GM21737 (cell line): ENCODE measurements around the gene SLFN13.
A peak's percentile ranks its signal among the peaks of the same experiment; 100 is the strongest.
"Not testable (repeated sequence)": the region's sequence is repeated elsewhere in the genome, so short reads cannot be mapped to it uniquely, and the experiment has no call there.

ENCODE experiments used
- ATAC-seq: cut with Tn5 transposase; IDR thresholded peaks from one replicate; pipeline ENCODE4 v1.9.1; 2021; ENCODE audit warnings: mild to moderate bottlenecking, moderate library complexity; ENCODE audit not compliant: unreplicated experiment

The SLFN13 gene

DNA sequence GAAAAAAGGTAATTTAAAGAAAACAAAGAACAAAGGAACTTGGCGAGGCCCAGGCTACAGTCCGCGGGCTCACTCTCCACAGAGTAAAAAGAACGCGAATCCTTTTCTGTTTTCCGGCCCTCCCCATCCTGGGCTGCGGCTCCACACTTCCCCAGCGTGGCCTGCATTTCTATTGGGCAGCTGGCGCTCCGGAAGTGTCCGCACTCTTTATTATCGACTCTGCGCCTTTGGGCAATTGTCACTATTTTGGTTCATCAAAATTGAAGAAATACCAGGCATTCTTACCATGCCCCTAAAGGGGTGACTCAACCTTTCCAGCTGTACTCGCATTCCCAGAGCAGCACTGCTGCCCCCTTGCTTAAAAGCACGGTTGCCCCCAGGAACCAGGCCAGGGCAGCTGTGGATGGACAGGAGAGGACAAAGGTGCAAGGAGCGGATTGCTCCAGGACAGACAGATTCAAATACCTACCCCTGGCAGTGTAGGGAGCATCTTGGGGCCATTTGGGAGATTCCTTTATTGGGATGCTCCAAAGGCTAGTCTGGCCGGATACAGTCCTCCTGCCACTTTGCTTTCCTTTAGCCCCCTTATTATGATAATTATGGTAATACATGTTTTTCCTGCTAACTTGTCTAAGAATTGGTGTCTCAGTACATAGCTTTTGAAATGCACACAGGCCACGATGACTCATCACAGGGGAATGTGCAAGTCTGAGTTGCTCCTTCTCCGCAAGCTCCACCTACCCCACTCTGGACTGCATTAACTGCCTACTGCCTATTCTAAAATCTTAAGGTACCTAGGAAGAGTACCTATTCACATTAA lies 15.3 kb downstream of the SLFN13 start:
- ATAC-seq: no peak

DNA sequence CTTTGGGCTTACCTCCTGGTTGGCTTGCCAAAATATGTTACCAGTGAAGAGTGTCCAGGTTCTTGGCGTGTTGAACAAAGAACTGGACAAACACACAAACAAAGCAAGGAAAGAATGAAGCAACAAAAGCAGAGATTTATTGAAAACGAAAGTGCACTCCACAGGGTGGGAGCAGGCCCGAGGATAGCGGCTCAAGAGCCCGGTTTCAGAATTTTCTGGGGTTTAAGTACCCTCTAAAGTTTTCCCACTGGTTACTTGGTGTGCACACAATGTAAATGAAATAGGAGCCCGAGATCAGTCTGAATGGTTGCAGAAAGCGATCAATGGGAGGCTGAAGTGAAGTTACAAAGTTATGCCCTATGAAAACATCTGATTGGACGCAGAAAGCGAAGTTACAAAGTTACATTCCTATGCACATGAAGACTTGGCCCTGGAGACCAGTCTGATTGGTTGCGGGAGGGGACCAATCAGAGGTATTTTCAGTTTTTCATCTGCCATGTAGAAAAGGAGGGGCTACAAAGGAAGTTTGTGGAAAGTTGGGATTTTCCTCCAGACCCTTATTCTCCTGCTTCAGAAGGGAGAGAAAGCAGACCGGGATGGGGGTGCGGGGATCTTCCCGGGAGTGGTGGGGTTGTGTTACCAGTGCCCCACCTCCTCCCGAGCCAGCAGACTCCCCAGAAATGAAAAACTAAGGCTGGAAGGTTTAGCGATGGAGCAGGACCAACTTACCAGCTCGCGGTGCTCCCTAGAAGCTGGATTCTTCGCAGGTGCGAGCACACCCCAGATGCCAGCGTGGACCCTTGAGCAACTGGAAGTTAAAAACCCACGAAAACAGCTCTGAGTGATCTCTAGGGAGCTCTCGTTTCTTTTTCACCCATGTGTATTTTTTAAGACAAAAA lies 16.1 kb downstream of the SLFN13 start, which contains the start of gene SLFN12:
SLFN12 (minus strand) TSS at position 325 of the 899 bp plus-strand sequence. CDS start 9,472 bp downstream, outside the sequence.
- ATAC-seq: peak; percentile 79

DNA sequence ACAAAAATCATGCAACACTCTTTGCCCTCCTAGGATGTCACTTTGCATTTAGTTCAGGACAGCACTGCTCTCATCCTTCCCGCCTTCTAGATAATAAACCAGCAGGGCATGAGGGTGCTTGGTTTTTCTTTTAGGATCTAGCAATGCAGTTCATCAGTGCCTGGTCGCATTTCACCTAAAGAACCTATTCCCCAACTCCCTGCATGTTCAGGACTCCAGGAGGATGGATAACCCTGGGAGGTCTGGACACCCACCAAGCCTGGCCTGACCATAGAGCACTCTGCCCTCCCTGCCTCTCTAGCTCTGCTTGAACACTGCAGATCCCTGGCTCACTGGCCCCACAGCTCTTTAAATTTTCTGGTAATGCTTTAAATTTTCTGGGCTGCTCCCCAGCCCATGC lies 18.9 kb downstream of the SLFN13 start:
- ATAC-seq: no peak

DNA sequence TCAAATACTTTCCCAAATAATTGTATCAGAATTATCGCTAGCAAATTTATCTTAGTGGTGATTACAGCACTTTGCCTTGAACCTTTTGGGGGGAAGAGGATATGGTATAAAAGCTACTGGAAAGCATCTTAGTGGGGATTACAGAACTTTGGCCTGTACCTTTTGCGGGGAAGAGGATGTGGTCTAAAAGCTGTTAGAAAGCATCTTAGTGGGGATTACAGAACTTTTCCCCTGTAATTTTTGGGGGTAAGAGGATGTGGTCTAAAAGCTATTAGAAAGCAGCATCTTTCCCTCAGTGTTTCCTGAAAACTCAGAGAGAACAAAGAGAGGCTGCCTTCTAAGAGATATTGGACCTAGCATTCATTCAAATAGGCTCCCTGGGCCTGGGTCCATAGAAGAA lies 20.3 kb downstream of the SLFN13 start:
- no peak for ATAC-seq

DNA sequence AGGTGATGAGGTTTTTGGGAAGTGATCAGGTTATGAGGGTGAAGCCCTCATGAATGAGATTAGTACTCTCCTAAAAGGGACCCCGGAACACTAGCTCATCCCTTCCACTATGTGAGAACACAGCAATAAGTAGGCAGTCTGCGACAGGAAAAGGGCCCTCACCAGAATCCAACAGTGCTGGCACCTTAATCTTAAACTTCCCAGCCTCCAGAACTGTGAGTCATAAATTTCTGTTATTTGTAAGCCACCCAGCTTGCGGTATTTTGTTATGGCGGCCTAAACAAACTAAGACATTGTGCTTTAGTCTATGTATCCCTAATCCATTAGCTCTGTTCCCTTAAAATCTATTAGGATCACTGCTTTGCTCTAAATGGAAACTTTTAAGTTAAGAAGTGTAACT lies 24.8 kb downstream of the SLFN13 start:
- no peak for ATAC-seq

DNA sequence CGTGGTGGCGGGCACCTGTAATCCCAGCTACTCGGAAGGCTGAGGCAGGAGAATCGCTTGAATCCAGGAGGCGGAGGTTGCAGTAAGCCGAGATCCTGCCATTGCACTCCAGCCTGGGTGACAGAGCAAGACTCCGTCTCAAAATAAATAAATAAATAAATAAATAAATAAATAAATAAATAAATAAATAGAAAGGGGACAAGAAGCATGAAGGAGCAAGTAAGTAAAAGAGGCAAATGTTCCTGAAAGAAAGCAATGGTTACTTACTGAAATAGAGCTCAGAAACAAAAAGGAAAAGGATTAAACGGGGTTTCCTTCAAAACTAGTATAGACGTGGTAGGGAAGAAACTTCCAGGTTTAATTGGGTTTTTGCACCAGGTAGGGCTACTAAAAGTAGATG lies 27.5 kb downstream of the SLFN13 start:
- ATAC-seq: not testable (repeated sequence)

DNA sequence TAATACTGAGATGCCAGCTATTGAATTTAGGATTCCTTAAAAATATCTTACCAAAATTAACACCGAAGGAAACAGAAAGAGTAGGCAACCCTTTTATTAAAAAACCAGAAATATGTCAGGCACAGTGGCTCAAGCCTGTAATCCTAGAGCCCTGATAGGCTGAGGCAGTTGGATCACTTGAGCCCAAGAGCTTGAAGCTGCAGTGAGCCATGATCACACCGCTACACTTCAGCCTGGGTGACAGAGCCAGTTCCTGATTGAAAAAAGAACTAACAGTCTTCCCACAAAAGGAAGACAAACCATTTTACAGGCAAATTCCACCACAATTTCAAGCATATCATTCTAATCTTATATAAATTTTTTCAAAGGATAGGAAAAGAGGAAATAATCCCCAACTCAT lies 31.9 kb downstream of the SLFN13 start:
- ATAC-seq: no peak

DNA sequence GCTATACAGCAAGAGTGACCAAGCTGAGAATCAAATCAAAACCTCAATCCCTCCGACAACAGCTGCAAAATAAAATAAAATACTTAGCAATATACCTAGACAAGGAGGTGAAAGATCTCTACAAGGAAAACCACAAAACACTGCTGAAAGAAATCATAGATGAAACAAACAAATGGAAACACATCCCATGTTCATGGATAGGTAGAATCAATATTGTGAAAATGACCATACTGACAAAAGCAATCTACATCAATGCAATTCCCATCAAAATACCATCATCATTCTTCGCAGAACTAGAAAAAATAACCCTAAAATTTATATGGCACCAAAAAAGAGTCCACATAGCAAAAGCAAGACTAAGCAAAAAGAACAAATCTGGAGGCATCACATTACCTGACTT lies 33.9 kb downstream of the SLFN13 start:
- ATAC-seq: not testable (repeated sequence)

DNA sequence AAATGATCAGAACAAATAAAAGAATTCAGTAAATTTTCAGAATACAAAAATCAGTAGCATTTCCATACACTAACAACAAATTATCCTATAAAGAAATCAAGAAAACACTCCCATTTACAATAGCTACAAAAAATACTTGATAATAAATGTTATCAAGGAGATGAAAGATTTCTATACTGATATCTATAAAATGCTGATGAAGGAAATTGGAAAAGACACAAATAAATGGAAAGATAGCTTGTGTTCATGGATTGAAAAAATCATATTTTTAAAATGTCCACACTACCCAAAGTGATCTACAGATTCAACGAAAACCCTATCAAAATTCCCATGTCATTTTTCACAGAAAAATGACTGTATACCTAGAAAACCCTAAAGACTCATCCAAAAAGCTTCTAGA lies 34.3 kb downstream of the SLFN13 start:
- ATAC-seq: no peak

DNA sequence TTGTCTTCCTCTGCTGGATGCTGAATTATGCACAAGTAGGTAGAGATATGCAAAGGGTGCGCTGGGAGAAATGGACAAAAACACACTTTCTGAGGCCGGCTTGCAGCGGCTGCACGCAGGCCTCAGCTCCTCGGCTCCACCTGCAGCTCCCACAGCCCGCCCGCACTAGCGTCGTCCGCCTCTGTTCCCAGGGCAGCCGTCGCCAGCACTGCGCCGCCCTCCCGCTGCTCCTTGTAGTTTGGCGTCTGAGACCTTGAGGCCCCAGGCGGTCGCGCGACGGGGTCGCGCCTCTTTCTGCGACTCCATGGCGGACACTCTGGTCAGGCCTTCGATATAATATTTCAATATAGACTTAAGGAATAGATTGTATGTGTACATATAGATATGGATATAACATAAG lies 41.0 kb downstream of the SLFN13 start:
- no peak for ATAC-seq

DNA sequence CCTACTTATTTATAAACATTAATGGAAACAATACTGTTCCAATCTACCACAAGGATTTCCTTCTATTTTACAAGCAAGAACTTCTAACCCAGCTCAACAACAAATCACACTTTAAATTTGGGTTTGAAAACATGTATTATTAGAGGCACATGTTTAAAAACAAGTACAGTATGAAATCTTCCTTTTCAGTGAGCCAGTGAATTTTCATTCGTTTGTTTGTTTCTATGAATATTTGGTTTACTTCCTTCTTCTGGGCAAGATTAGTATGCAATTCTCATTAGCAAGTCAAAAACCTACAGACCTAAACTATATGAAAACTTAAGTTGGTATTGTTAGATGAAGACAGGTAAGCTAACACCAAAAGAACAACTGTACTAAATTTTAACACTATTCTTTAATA lies 42.0 kb downstream of the SLFN13 start:
- ATAC-seq: no peak

DNA sequence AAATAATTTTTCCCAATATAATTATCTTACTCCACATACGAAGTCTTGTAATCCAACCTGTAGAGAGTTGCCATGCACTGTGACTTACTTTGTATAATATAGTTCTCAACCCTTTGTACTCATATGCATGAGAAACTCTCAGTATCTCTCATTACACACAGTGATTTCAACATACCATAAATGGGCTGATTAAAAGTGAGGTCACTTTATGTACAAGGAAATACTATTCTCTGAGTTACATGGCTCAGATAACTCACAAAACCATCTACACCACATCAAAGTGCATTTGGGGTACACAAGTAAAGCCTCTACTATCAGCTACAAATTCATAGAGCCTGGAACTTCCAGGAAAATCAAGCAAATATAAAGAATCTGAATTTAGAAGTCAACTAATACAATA lies 44.2 kb downstream of the SLFN13 start:
- no peak for ATAC-seq

DNA sequence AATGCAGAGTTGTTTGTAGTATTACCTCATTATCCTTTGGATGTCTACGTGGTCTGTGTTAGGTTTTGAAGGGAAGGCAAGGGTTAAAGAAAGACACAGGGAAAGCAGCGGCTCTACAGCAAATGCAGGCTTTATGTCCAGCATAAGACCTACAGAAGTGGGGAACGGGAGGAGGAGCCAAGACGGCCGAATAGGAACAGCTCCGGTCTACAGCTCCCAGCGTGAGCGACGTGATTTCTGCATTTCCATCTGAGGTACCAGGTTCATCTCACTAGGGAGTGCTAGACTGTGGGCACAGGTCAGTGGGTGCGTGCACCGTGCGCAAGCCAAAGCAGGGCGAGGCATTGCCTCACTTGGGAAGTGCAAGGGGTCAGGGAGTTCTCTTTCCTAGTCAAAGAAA lies 54.8 kb downstream of the SLFN13 start:
- ATAC-seq: not testable (repeated sequence)

DNA sequence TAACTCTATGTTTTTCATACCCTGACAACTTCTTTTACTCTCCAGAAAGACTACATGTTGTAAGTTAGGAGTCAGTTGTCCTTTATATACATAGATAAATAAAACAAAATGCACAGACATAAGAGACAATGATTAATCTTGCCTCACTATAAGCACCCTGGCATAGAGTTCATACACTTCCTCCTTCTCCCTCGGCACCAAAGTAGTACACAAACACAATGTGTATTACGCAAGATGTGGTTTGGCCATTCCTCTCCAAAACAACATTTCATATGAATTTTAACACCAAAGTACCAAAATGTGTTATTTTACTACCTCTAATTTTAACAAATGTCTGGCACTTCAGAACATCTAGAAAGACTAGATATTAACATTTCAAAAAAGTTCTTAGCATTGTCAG lies 57.9 kb downstream of the SLFN13 start:
- ATAC-seq: no peak

DNA sequence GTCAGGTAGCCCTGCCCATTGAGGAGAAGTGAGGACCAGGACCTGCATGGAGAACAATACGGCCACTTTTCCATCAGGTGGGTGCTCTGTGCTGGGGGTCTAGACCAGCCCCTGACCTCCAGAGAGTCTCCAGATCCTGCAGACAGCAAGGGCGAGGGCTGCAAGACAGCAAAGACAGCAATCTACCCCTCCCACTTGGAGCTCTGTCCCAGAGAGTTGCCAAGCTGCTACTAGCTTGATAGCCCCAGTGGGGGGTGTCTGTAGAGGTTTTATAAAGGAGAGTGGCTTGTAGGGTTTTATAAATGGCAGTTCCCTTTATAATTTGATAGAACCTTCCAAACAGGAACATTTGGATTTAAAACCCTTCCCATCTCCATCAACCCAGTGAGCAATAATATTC lies 58.4 kb downstream of the SLFN13 start:
- ATAC-seq: no peak

DNA sequence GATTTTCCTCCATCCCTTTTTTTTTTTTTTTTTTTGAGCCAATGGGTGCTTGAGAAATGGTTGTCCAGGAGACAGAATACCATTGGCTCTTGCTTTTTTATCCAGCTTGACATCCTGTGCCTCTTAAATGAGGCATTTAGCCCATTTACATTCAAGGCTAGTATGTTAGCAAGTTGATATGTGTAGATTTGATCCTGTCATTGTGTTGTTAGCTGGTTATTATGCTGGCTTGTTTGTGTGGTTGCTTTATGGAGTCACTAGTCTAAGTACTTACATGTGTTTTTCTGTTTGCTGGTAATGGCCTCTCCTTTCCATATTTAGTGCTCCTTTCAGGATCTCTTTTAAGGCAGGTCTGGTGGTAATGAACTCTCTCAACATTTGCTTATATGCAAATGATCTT lies 61.1 kb downstream of the SLFN13 start:
- ATAC-seq: no peak
